Breast epithelium (tissue), 4 donors: Measurements from ENCODE around the gene HMGCL. TPM values are rescaled to one million over a fixed set of nuclear protein-coding genes. Genes with fewer than 3 reads are reported as not detected.
"Not testable (repeated sequence)": the region's sequence is repeated elsewhere in the genome, so short reads cannot be mapped to it uniquely, and the experiment has no call there.

Experiments
- DNase-seq, 2 donors: peaks; one replicate each; pipeline ENCODE4 v3.0.0-alpha.2; 2019; ENCODE audit warnings: low spot score in 2 of 2
- H3K27ac ChIP-seq, 2 donors: fragments of 200-600 bp; sonication (generic) in 1 of 2; one replicate each; pipeline ENCODE4 v1.5.1; 2016 to 2019; ENCODE audit warnings: mild to moderate bottlenecking in 1 of 2
- H3K27me3 ChIP-seq, 2 donors: fragments of 200-600 bp; sonication (generic) in 1 of 2; one replicate each; pipeline versions ENCODE4 v1.5.1 to v1.6.0; 2017 to 2019; ENCODE audit warnings: control low read depth in 1 of 2, mild to moderate bottlenecking in 1 of 2
- H3K36me3 ChIP-seq: fragments of 200-600 bp; one replicate; pipeline ENCODE4 v1.5.1; 2019
- H3K4me1 ChIP-seq, 2 donors: fragments of 200-600 bp; sonication (generic); one replicate each; pipeline ENCODE4 v1.5.1; 2016 to 2019; ENCODE audit warnings: control low read depth in 1 of 2
- H3K4me3 ChIP-seq, 3 donors: fragments of 200-600 bp; sonication (generic); 1 replicate in 2 of 3; 2 replicates in 1 of 3; pipeline ENCODE4 v1.5.1; 2016 to 2019; ENCODE audit warnings: mild to moderate bottlenecking in 3 of 3, moderate library complexity in 2 of 3
- H3K9me3 ChIP-seq, 2 donors: fragments of 200-600 bp; sonication (generic) in 1 of 2; one replicate each; pipeline ENCODE4 v1.5.1; 2016 to 2019; ENCODE audit warnings: control low read depth in 1 of 2
- POLR2A ChIP-seq: fragments of 450-650 bp; IDR thresholded peaks from one replicate; pipeline ENCODE4 v1.6.1; 2016; ENCODE audit warnings: antibody characterized with exemption, mild to moderate bottlenecking, moderate library complexity
- POLR2AphosphoS5 ChIP-seq, 3 donors: sonication (generic); formaldehyde crosslinking; IDR thresholded peaks; one replicate each; pipeline ENCODE4 v1.6.1; 2017; ENCODE audit warnings: antibody characterized with exemption in 3 of 3
- intact Hi-C: fragments of 100-400 bp; cut with DNase I; formaldehyde crosslinking; loops from one replicate; pipeline ENCODE4 v1.15.1; 2023; ENCODE audit warnings: low total_unique reads
- total RNA-seq, 3 donors: library from RNA; depleted of rRNA; stranded (reverse); fragments of >200 nt; gene quantifications; one replicate each; pipeline ENCODE4 v1.1.0, GENCODE V29; 2016
- TF ChIP-seq, protein P1 (sequence below), 3 donors: fragments of 450-650 bp; IDR thresholded peaks; one replicate each; pipeline ENCODE4 v1.5.1; 2016 to 2017; ENCODE audit warnings: antibody characterized with exemption in 3 of 3, mild to moderate bottlenecking in 3 of 3, moderate library complexity in 3 of 3

HMGCL gene
- total RNA-seq, 3 donors from 2014 or later: 31.7 to 42.4 (median 39.0) TPM

DNA sequence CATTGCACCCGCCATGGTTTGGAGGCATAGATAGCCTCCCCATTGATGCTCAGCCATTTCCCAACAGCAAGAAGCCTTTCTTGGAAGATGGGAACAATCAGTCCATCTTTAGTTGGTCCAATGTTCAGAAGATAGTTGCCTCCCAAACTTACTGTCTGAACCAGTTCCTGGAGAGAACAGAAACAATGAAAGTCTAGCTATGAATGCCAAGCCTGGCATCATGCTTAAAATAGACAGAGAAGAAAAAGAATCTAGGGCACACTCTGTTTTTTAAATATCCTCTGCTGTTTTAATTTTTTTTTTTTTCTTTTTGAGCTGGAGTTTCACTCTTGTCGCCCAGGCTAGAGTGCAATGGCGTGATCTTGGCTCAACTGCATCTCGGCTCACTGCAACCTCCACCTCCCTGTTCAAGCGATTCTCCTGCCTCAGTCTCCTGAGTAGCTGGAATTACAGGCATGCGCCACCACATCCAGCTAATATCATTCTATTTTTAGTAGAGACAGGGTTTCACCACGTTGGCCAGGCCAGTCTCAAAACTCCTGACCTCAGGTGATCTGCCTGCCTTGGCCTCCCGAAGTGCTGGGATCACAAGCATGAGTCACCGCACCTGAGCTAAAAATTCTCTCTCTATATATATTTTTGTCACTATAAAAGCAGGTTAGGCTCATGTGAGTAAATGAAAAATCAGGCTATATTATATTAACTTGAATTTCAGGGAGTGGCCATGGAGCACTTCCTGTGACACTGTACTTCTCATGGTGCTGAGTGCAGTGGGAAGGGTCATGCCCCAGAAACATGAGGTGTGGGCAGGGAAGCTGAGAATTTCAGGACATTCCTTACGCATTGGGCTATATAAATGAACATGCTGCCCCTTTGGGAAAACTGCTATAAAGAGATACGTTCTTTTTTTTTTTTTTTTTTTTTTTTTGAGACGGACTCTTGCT lies 23.7 kb upstream of the HMGCL start:
- H3K27ac ChIP-seq: no peak overlapping the region
- no peak overlapping the region for H3K4me3 ChIP-seq
- TF ChIP-seq POLR2A (no peak), POLR2AphosphoS5 (IDR thresholded peaks at IDR 0.05) (no peak)
- TF ChIP-seq, protein P1, sequence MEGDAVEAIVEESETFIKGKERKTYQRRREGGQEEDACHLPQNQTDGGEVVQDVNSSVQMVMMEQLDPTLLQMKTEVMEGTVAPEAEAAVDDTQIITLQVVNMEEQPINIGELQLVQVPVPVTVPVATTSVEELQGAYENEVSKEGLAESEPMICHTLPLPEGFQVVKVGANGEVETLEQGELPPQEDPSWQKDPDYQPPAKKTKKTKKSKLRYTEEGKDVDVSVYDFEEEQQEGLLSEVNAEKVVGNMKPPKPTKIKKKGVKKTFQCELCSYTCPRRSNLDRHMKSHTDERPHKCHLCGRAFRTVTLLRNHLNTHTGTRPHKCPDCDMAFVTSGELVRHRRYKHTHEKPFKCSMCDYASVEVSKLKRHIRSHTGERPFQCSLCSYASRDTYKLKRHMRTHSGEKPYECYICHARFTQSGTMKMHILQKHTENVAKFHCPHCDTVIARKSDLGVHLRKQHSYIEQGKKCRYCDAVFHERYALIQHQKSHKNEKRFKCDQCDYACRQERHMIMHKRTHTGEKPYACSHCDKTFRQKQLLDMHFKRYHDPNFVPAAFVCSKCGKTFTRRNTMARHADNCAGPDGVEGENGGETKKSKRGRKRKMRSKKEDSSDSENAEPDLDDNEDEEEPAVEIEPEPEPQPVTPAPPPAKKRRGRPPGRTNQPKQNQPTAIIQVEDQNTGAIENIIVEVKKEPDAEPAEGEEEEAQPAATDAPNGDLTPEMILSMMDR (IDR thresholded peaks at IDR 0.05): no peak
- intact Hi-C loops: no loop called here
- H3K4me1 ChIP-seq: no peaks in the 10 kb centered on the region
- H3K27me3 ChIP-seq: no peaks in the 10 kb centered on the region
- H3K9me3 ChIP-seq: no peaks in the 10 kb centered on the region
- H3K36me3 ChIP-seq: no peaks in the 10 kb centered on the region
- DNase-seq: no peak

DNA sequence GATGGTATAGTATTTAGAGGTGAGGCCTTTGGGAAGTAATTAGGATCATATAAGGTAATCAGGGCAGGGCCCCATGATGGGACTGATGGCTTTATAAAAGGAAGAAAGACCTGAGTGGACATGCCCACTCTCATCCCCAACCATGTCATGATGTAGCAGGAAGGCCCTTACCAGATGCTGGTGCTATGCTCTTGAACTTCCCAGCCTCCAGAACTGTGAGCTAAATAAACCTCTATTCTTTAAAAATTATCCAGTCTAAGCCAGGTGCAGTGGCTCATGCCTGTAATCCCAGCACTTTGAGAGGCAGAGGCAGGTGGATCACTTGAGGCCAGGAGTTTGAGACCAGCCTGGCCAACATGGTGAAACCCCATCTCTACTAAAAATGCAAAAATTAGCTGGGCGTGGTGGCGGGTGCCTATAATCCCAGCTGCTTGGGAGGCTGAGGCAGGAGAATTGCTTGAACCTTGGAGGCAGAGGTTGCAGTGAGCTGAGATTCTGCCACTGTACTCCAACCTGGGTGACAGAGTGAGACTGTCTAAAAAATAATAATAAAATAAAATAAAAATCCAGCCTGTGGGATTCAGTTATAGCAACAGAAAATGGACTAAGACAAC lies 22.4 kb upstream of the HMGCL start:
- H3K27me3 ChIP-seq, H3K4me1 ChIP-seq, H3K9me3 ChIP-seq, DNase-seq, H3K36me3 ChIP-seq, H3K4me3 ChIP-seq, H3K27ac ChIP-seq, intact Hi-C loops: not testable (repeated sequence)

DNA sequence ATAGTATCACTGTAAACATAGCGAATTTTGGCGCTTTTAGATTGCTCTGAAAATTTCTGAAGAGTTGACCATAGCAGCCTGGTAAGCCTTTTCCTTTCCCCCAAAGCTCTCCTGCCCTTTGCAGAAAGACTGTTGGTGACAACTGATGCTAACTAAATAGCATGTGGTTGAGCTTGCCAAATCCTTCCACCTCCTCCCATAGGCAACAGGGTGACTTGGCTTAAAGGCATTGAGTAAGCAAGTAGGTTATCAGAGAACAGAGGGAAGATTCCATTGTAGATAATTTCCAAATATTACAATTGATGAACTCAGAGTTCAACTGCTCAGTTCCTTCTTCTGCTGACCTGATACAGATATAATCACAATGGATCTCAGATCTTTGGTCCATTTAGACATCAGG lies 19.9 kb upstream of the HMGCL start:
- Histone ChIP-seq H3K4me3 (no peak overlapping the region), H3K4me1 (no peaks in the 10 kb centered on the region), H3K27me3 (no peaks in the 10 kb centered on the region), H3K9me3 (no peaks in the 10 kb centered on the region), H3K27ac (no peak overlapping the region), H3K36me3 (no peaks in the 10 kb centered on the region)
- intact Hi-C loops: no loop called here
- no peak for DNase-seq
- TF ChIP-seq, protein P1 (IDR thresholded peaks at IDR 0.05): no peak
- no peak for TF ChIP-seq POLR2AphosphoS5 (IDR thresholded peaks at IDR 0.05)
- TF ChIP-seq POLR2A: no peak

DNA sequence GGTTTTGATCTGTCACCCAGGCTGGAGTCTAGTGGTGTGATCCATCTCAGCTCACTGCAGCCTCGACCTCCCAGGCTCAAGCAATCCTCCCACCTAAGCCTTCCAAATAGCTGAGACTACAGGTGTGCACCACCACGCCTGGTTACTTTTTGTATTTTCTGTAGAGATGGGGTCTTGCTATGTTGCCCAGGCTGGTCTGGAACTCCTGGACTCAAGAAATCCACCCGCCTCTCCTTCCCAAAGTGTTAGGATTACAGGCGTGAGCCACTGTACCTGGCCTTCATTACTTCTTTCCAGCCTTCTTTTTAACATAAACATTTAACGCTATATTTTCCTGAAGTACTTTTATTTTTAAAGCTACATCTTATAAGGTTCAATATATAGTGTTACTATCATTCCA lies 18.4 kb upstream of the HMGCL start:
- Histone ChIP-seq H3K4me1 (no peaks in the 10 kb centered on the region), H3K4me3 (no peak overlapping the region), H3K36me3 (no peaks in the 10 kb centered on the region), H3K27me3 (no peaks in the 10 kb centered on the region), H3K9me3 (no peaks in the 10 kb centered on the region), H3K27ac (no peak overlapping the region)
- no peak for DNase-seq
- TF ChIP-seq, protein P1 (IDR thresholded peaks at IDR 0.05): no peak
- TF ChIP-seq POLR2AphosphoS5 (IDR thresholded peaks at IDR 0.05) (no peak), POLR2A (no peak)
- intact Hi-C loops: no loop called here

DNA sequence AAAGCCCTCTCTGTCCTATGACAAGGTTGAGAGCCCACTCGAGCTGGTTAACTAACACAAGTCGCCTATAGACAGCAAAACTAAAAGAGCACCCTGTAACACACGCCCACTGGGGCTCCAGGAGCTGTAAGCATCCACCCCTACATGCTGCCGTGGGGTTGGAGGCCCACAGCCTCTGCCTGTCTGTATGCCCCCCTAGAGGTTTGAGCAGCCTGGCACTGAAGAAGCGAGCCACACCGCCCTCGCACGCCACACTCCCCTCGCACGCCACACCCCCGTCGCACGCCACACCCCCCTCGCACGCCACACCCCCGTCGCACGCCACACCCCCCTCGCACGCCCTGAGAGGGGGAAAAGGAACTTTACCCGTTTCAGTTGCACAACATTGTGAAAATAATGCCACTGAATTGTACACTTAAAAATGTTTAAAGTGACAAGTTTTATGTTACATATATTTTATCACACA lies 13.2 kb upstream of the HMGCL start:
- no peaks in the 10 kb centered on the region for H3K4me1 ChIP-seq
- no peaks in the 10 kb centered on the region for H3K27me3 ChIP-seq
- H3K4me3 ChIP-seq: peak overlapping the region; percentile 15 to 57 (median 45)
- no peak overlapping the region for H3K27ac ChIP-seq
- H3K9me3 ChIP-seq: no peaks in the 10 kb centered on the region
- intact Hi-C loops: no loop called here
- H3K36me3 ChIP-seq: no peaks in the 10 kb centered on the region
- DNase-seq: peak; percentile 27 to 65
- no peak for TF ChIP-seq POLR2A
- no peak for TF ChIP-seq POLR2AphosphoS5 (IDR thresholded peaks at IDR 0.05)
- TF ChIP-seq, protein P1 (IDR thresholded peaks at IDR 0.05): no peak
